HG03439 (cell line): ENCODE results near the gene CAMTA1.

Experiments used
- ATAC-seq: cut with Tn5 transposase; IDR thresholded peaks from one replicate; pipeline ENCODE4 v1.9.1; 2021; ENCODE audit warnings: mild to moderate bottlenecking, moderate library complexity; ENCODE audit not compliant: unreplicated experiment

CAMTA1 gene

GRCh38 chr1:7671146-7671465 lies 885.9 kb downstream of the CAMTA1 start:
- ATAC-seq = no peak

GRCh38 chr1:7671676-7672075 lies 886.4 kb downstream of the CAMTA1 start:
- no peak for ATAC-seq

GRCh38 chr1:7672864-7673263 lies 887.6 kb downstream of the CAMTA1 start:
- no peak for ATAC-seq

GRCh38 chr1:7674972-7675371 lies 889.7 kb downstream of the CAMTA1 start:
- no peak for ATAC-seq

GRCh38 chr1:7675431-7676273 lies 890.4 kb downstream of the CAMTA1 start:
- ATAC-seq = no peak

GRCh38 chr1:7676274-7676945 lies 891.2 kb downstream of the CAMTA1 start:
- ATAC-seq = no peak

GRCh38 chr1:7677111-7677510 lies 891.9 kb downstream of the CAMTA1 start:
- no peak for ATAC-seq

GRCh38 chr1:7677815-7678214 lies 892.6 kb downstream of the CAMTA1 start:
- no peak for ATAC-seq

GRCh38 chr1:7678491-7679158 lies 893.4 kb downstream of the CAMTA1 start:
- ATAC-seq = no peak

GRCh38 chr1:7679159-7679872 lies 894.1 kb downstream of the CAMTA1 start:
- no peak for ATAC-seq

- no peak for ATAC-seq
These were observed 894.6 kb downstream of the CAMTA1 start for GRCh38 chr1:7679873-7680206.

GRCh38 chr1:7680207-7680954 lies 895.1 kb downstream of the CAMTA1 start:
- no peak for ATAC-seq

GRCh38 chr1:7680955-7681268 lies 895.7 kb downstream of the CAMTA1 start:
- no peak for ATAC-seq

- no peak for ATAC-seq
These were observed 896.1 kb downstream of the CAMTA1 start for GRCh38 chr1:7681401-7681800.

- ATAC-seq = no peak
These were observed 898.3 kb downstream of the CAMTA1 start for GRCh38 chr1:7683521-7683920.

- no peak for ATAC-seq
These were observed 898.9 kb downstream of the CAMTA1 start for GRCh38 chr1:7684132-7684531.

GRCh38 chr1:7684861-7685635 lies 899.8 kb downstream of the CAMTA1 start:
- no peak for ATAC-seq

GRCh38 chr1:7686301-7686850 lies 901.1 kb downstream of the CAMTA1 start:
- ATAC-seq = no peak

- ATAC-seq = no peak
These were observed 902.2 kb downstream of the CAMTA1 start for GRCh38 chr1:7687411-7687810.

- ATAC-seq = no peak
These were observed 903.4 kb downstream of the CAMTA1 start for GRCh38 chr1:7688659-7689058.
